Stimulated activated CD8-positive, alpha-beta memory T cell treated with anti-CD3 and anti-CD28 coated beads, Interleukin-15, amount 100 ng/mL, for 1 hour (primary cell): ENCODE results near the gene OPRL1.

ENCODE experiments used
- DNase-seq: peaks from one replicate; pipeline ENCODE4 v3.0.0-alpha.2; 2020; ENCODE audit warnings: low read depth

The OPRL1 gene

GRCh38 chr20:64080013-64080812, at the start of gene OPRL1:
OPRL1 (plus strand) TSS chr20:64080082; CDS start chr20:64092721, 12,639 bp downstream.
- no peak for DNase-seq

GRCh38 chr20:64030371-64031134, 49.3 kb upstream of the OPRL1 start:
- no peak for DNase-seq

GRCh38 chr20:64031822-64032314, 48.0 kb upstream of the OPRL1 start:
- DNase-seq = no peak

GRCh38 chr20:64032706-64033624, 46.9 kb upstream of the OPRL1 start:
- no peak for DNase-seq

- no peak for DNase-seq
Measured at GRCh38 chr20:64033981-64034493, 45.8 kb upstream of the OPRL1 start.

GRCh38 chr20:64035066-64035932, 44.6 kb upstream of the OPRL1 start:
- no peak for DNase-seq

- DNase-seq = no peak
Measured at GRCh38 chr20:64035933-64036345, 43.9 kb upstream of the OPRL1 start, which contains the start of gene C20orf204. C20orf204 (plus strand) TSS chr20:64036182; CDS start chr20:64036324, 142 bp downstream.

- DNase-seq = no peak
Measured at GRCh38 chr20:64036346-64037198, 43.3 kb upstream of the OPRL1 start.

- no peak for DNase-seq
Measured at GRCh38 chr20:64037199-64037497, 42.7 kb upstream of the OPRL1 start.

GRCh38 chr20:64037498-64038213, 42.2 kb upstream of the OPRL1 start:
- no peak for DNase-seq

GRCh38 chr20:64038224-64038564, 41.7 kb upstream of the OPRL1 start:
- no peak for DNase-seq

- DNase-seq = peak; percentile 56
Measured at GRCh38 chr20:64038565-64039292, 41.2 kb upstream of the OPRL1 start.

GRCh38 chr20:64039293-64040160, 40.4 kb upstream of the OPRL1 start:
- no peak for DNase-seq

GRCh38 chr20:64040231-64041039, 39.4 kb upstream of the OPRL1 start:
- DNase-seq = no peak

- DNase-seq = no peak
Measured at GRCh38 chr20:64041040-64041780, 38.7 kb upstream of the OPRL1 start.

GRCh38 chr20:64041781-64042053, 38.2 kb upstream of the OPRL1 start:
- no peak for DNase-seq
